NB4 (cell line): ENCODE results near the gene NUDT4.

Source experiments
- CTCF ChIP-seq: IDR thresholded peaks from one replicate; pipeline ENCODE4 v1.5.1; 2012; ENCODE audit warnings: low read depth, low read length
- POLR2A ChIP-seq: IDR thresholded peaks from 2 replicates; pipeline ENCODE4 v1.6.1; 2011; ENCODE audit warnings: mild to moderate bottlenecking; ENCODE audit not compliant: insufficient read length; ENCODE audit errors: extremely low read depth
- TF ChIP-seq, protein P1 (sequence below): IDR thresholded peaks from 2 replicates; pipeline ENCODE4 v1.6.1; 2011; ENCODE audit warnings: low read depth, low read length

DNA sequence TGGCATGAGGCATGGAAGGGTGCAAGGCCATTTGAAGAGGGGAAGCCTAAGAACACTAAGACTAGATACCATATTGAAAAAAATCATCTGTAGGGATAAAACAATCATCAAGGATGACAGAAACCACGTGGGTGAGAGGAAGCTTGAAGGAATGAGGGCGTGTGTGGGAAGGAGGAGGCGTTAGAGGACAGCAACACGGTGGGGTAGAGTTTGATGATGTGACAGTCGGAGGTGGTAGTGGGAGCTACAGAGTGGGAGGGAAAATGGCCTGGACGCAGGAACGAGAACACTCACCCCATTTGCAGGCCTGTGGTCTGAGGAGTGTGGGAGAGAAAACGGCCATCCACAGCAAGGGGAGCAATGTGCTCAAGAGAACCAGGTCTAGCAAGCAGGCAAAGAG is 25.4 kb upstream of the NUDT4 start:
- TF ChIP-seq, protein P1, sequence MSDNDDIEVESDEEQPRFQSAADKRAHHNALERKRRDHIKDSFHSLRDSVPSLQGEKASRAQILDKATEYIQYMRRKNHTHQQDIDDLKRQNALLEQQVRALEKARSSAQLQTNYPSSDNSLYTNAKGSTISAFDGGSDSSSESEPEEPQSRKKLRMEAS = no peak
- TF ChIP-seq POLR2A (no peak), CTCF (no peak)
